Measurements from ENCODE around the gene MAP3K10. TPM values are rescaled to one million over a fixed set of nuclear protein-coding genes. Genes with fewer than 3 reads are reported as not detected.
"Not testable (repeated sequence)": the region's sequence is repeated elsewhere in the genome, so short reads cannot be mapped to it uniquely, and the experiment has no call there.

Gene MAP3K10
- polyA plus RNA-seq, 1 donor from 2014 or later, result 18.3 TPM

DNA sequence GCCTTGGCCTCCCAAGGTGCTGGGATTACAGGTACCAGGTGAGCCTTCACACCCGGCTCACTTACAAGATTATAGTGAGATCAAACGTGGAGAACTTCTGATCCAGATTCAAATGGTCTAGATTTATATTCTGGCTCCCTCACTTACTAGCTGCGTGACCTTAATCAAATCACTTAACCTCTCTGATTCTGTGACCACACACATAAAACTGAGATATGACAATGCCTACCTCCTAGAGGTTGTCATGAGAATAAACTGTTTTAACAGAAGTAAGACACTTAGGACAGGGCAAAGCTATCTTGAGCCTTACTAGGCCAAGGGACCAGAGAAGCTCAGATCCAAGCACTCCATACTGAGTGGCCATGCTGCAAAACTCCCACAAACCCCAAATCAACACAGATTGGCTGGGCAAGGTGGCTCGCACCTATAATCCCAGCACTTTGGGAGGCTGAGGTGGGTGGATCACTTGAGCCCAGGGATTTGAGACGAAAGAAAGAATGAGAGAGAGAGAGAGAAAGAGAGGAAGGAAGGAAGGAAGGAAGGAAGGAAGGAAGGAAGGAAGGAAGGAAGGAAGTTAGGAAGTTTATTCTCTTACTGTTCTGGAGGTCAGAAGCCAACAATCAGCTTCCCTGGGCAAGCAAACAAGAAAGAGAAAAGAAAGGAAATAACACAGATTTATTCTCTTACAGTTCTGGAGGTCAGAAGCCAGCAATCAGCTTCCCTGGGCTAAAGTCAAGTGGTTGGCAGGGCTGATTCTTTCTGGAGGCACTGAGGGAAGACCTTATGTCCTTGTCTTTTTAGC is 46.1 kb upstream of the MAP3K10 start:
- H3K4me2 ChIP-seq (ENCODE audit: low read length), result no peak overlapping the region
- no peak overlapping the region for H2AFZ ChIP-seq (ENCODE audit: low read depth, low read length)
- no peaks in the 10 kb centered on the region for H4K20me1 ChIP-seq (ENCODE audit: insufficient read depth)
- H3K27me3 ChIP-seq (ENCODE audit: insufficient read depth, low read depth, low read length), result no peaks in the 10 kb centered on the region
- H3K27ac ChIP-seq (ENCODE audit: low read length), result no peak overlapping the region
- H3K36me3 ChIP-seq (ENCODE audit: insufficient read depth, low read length), result no peaks in the 10 kb centered on the region
- TF ChIP-seq SMC3 (conservative IDR thresholded peaks at IDR 0.05; ENCODE audit: poor library complexity) (no peak), TAF1 (IDR thresholded peaks at IDR 0.05; ENCODE audit: low read depth) (no peak), RAD21 (conservative IDR thresholded peaks at IDR 0.05) (no peak), EZH2 (IDR thresholded peaks at IDR 0.05; ENCODE audit: borderline replicate concordance, insufficient read depth, low read length, poor library complexity, severe bottlenecking) (no peak), POLR2AphosphoS5 (IDR thresholded peaks at IDR 0.05) (no peak), EP300 (conservative IDR thresholded peaks at IDR 0.05; ENCODE audit: poor library complexity, severe bottlenecking) (no peak), MXI1 (conservative IDR thresholded peaks at IDR 0.05; ENCODE audit: poor library complexity, severe bottlenecking) (no peak)
- TF ChIP-seq, protein P1, sequence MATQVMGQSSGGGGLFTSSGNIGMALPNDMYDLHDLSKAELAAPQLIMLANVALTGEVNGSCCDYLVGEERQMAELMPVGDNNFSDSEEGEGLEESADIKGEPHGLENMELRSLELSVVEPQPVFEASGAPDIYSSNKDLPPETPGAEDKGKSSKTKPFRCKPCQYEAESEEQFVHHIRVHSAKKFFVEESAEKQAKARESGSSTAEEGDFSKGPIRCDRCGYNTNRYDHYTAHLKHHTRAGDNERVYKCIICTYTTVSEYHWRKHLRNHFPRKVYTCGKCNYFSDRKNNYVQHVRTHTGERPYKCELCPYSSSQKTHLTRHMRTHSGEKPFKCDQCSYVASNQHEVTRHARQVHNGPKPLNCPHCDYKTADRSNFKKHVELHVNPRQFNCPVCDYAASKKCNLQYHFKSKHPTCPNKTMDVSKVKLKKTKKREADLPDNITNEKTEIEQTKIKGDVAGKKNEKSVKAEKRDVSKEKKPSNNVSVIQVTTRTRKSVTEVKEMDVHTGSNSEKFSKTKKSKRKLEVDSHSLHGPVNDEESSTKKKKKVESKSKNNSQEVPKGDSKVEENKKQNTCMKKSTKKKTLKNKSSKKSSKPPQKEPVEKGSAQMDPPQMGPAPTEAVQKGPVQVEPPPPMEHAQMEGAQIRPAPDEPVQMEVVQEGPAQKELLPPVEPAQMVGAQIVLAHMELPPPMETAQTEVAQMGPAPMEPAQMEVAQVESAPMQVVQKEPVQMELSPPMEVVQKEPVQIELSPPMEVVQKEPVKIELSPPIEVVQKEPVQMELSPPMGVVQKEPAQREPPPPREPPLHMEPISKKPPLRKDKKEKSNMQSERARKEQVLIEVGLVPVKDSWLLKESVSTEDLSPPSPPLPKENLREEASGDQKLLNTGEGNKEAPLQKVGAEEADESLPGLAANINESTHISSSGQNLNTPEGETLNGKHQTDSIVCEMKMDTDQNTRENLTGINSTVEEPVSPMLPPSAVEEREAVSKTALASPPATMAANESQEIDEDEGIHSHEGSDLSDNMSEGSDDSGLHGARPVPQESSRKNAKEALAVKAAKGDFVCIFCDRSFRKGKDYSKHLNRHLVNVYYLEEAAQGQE (IDR thresholded peaks at IDR 0.05; ENCODE audit: borderline replicate concordance), result no peak
- TF ChIP-seq, protein P2, sequence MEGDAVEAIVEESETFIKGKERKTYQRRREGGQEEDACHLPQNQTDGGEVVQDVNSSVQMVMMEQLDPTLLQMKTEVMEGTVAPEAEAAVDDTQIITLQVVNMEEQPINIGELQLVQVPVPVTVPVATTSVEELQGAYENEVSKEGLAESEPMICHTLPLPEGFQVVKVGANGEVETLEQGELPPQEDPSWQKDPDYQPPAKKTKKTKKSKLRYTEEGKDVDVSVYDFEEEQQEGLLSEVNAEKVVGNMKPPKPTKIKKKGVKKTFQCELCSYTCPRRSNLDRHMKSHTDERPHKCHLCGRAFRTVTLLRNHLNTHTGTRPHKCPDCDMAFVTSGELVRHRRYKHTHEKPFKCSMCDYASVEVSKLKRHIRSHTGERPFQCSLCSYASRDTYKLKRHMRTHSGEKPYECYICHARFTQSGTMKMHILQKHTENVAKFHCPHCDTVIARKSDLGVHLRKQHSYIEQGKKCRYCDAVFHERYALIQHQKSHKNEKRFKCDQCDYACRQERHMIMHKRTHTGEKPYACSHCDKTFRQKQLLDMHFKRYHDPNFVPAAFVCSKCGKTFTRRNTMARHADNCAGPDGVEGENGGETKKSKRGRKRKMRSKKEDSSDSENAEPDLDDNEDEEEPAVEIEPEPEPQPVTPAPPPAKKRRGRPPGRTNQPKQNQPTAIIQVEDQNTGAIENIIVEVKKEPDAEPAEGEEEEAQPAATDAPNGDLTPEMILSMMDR (IDR thresholded peaks at IDR 0.05; ENCODE audit: poor library complexity, severe bottlenecking), result no peak
- H3F3A ChIP-seq (ENCODE audit: insufficient read depth, low read length, poor library complexity, severe bottlenecking), result no peaks in the 10 kb centered on the region
- no peak overlapping the region for H3K4me3 ChIP-seq (ENCODE audit: low read length)
- H3K9me3 ChIP-seq (ENCODE audit: low read length), result no peaks in the 10 kb centered on the region
- H3K9ac ChIP-seq (ENCODE audit: low read length), result no peak overlapping the region
- H3K79me2 ChIP-seq (replicated peaks; ENCODE audit: insufficient read depth, low read length), result no peaks in the 10 kb centered on the region
- no peaks in the 10 kb centered on the region for H3K9me2 ChIP-seq (ENCODE audit: insufficient read depth, low read length)

- not testable (repeated sequence) for H3K9me2 ChIP-seq (ENCODE audit: insufficient read depth, low read length); H4K20me1 ChIP-seq (ENCODE audit: insufficient read depth); H3K79me2 ChIP-seq (replicated peaks; ENCODE audit: insufficient read depth, low read length); H3K9me3 ChIP-seq (ENCODE audit: low read length); H3K36me3 ChIP-seq (ENCODE audit: insufficient read depth, low read length); H3K27me3 ChIP-seq (ENCODE audit: insufficient read depth, low read depth, low read length); H3K27ac ChIP-seq (ENCODE audit: low read length); H3K9ac ChIP-seq (ENCODE audit: low read length); H3F3A ChIP-seq (ENCODE audit: insufficient read depth, low read length, poor library complexity, severe bottlenecking); H2AFZ ChIP-seq (ENCODE audit: low read depth, low read length); H3K4me2 ChIP-seq (ENCODE audit: low read length); H3K4me3 ChIP-seq (ENCODE audit: low read length)
These were observed 45.5 kb upstream of the MAP3K10 start for GRCh38 chr19:40145749-40146029.

- H3K36me3 ChIP-seq (ENCODE audit: insufficient read depth, low read length), result no peaks in the 10 kb centered on the region
- no peaks in the 10 kb centered on the region for H3K79me2 ChIP-seq (replicated peaks; ENCODE audit: insufficient read depth, low read length)
- H3F3A ChIP-seq (ENCODE audit: insufficient read depth, low read length, poor library complexity, severe bottlenecking), result no peaks in the 10 kb centered on the region
- no peaks in the 10 kb centered on the region for H3K9me2 ChIP-seq (ENCODE audit: insufficient read depth, low read length)
- no peaks in the 10 kb centered on the region for H4K20me1 ChIP-seq (ENCODE audit: insufficient read depth)
- H2AFZ ChIP-seq (ENCODE audit: low read depth, low read length), result no peak overlapping the region
- H3K9ac ChIP-seq (ENCODE audit: low read length), result no peak overlapping the region
- H3K27me3 ChIP-seq (ENCODE audit: insufficient read depth, low read depth, low read length), result no peaks in the 10 kb centered on the region
- no peaks in the 10 kb centered on the region for H3K9me3 ChIP-seq (ENCODE audit: low read length)
- H3K27ac ChIP-seq (ENCODE audit: low read length), result no peak overlapping the region
- H3K4me2 ChIP-seq (ENCODE audit: low read length), result no peak overlapping the region
- no peak overlapping the region for H3K4me3 ChIP-seq (ENCODE audit: low read length)
- TF ChIP-seq, protein P2 (IDR thresholded peaks at IDR 0.05; ENCODE audit: poor library complexity, severe bottlenecking), result no peak
These were observed 43.9 kb upstream of the MAP3K10 start for GRCh38 chr19:40147338-40147692.

Data from neural cell (in vitro differentiated cells).